Amygdala (tissue), 56 donors: ENCODE measurements around the gene ZNF280C.

Experiments
- DNase-seq, 56 donors: peaks; one replicate each; lab custom pipeline; 2025; lab: John Stamatoyannopoulos, UW

ZNF280C gene

GRCh38 chrX:130184168-130184567, 84.5 kb downstream of the ZNF280C start:
- no peak for DNase-seq

- DNase-seq, result peak in 1 of 56 donors; percentile 33
Observed at GRCh38 chrX:130179579-130180215, 89.0 kb downstream of the ZNF280C start.

GRCh38 chrX:130179170-130179569, 89.5 kb downstream of the ZNF280C start:
- DNase-seq, result peak in 12 of 56 donors; percentile 0 to 33 (median 6)

GRCh38 chrX:130176942-130177341, 91.8 kb downstream of the ZNF280C start:
- DNase-seq, result no peak

DNA sequence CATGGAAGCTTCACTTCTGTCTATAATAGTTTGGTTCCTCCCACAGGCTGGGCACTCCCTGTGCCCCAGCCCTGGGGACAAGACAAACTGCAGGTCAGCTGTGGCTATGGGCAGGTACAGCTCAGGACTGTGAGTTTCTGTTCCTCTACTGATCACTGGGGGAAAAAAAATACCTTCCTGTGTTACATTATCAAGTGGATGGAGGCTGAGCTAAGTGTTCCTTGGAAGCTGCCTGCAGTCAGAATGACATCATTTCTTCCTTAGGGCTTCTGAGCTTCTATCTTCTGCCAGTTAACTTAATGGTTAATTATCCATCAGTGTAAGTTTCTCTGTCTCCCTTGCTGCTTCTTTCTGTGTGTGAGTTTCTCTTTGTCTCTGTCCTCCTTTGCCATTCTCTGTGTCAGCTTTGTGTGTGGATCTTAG, 92.3 kb downstream of the ZNF280C start:
- no peak for DNase-seq

DNA sequence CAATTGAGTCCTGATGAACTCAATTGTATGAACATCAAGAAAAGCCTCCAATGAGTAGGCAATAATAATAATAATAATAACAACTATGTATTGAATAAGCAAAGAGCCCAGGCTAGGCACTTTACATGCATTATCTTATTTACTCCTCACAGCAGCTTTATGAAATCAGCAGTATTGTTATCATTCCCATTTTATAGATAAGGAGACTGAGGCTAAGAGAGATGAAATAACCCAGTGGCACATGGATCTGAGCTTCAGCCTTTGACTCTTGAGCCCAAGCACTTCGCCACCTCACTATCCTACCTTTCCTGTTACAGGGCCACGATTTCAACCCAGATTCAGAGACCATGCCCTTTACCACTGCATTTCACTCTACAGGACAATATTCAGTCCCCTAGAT, 93.8 kb downstream of the ZNF280C start:
- DNase-seq, result no peak

DNA sequence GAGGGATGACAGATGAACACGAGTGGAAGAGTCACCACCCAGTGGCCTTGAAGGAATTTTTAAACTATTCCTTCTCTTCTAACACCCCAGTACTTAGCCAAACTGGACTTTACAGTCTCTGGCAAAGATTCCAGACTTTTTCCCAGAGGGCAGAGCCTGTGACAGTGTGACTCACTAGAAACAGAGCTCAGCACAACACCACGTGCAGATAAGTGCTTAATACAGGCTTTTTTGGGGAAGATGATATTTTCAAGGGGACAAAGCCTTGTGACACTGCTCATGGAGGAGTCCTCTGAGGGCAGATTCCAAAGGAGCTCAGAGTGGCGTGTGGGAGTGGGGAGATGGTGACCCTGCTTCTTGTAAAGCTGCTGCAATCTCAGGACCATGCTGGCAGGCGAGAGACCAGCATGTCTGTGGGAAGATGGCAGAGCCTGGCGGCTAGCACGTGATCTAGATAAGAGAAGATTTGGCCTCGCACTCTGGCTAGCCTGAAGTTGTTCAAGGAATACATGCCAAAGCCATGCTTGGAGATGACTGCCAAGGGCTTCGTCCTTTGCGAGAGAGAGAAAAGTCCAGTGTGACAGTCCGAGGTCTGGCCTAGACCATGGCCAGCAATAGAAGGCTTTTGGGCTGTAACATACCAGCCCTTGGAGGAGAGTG, 94.5 kb downstream of the ZNF280C start:
- DNase-seq, result peak in 7 of 56 donors; percentile 0 to 27 (median 5)

DNA sequence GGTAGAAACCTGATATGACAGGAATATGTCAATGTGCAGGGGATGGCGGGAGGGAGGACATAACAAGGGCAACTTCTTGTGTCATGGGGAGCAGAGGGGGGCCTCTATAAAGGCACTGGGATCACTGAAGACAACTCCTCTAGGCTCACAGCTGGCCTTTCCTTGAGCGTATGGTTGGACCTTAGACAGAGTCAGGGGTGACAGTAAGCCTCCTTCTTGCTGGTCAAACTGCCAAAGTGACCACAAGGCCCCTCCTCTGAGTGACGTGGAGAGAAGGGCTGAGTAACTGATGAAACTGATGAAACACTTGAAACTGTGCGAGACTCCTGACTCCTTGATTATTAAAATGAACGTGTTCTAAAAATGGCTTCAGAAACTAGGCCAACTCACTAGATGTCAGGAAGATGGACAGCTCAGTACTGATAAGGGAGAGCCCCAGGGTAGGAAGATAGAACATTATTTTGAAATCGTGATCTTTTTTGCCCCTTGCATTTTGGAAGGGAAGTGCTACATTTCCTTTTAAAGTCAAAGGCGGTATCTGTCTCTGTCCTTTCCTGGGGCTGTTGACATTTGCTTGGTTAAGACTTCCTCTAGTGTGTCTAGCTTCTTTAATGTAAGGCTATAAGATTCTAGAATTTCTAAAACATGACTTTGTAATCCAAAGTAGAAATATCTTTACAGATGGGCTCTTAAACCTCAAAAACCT, 95.4 kb downstream of the ZNF280C start:
- DNase-seq, result peak in 35 of 56 donors; percentile 0 to 37 (median 10)

- DNase-seq, result peak in 4 of 56 donors; percentile 1 to 20 (median 4)
Observed at GRCh38 chrX:130172127-130172845, 96.4 kb downstream of the ZNF280C start.

- peak in 54 of 56 donors; percentile 3 to 87 (median 52) for DNase-seq
Observed at GRCh38 chrX:130171446-130172126, 97.1 kb downstream of the ZNF280C start, which contains the start of gene RAB33A. Gene RAB33A (plus strand): TSS chrX:130171962. CDS start chrX:130172063, 101 bp downstream.

DNA sequence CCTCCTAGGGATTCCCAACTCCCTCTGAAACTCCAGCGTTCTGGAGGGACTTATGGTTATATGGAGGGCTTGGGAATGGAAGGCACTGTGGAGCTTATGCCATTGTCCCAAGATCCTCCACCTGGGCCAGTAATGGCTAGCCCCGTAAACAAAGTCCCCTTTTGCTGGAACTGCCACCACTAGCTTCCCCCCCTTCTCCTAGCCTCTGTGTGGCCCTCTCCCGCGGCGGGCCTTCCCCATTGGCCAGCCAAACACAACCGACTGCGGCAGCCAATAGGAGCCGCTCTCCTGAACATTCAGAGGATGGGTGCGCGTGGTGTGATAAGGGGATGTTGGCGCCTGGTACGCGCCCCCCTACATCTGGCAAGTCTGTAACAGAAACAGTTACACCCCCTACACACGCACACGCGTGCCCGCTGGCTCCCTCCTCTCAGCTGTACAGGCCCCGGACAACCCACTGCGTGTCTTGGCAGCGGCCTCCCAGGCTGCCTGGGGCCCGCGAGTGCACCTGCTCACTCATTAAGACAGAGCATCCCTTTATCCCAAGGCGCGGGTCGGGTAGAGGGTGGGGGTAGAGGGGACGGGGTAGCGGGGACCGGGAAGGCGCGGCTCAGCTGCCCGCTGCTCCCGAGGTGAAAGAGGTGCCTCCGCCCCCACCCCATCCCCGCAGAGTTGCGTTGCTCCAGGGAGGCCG, 97.8 kb downstream of the ZNF280C start:
- DNase-seq, result peak in 55 of 56 donors; percentile 19 to 93 (median 79)

GRCh38 chrX:130167040-130167439, 101.7 kb downstream of the ZNF280C start:
- DNase-seq, result no peak

DNA sequence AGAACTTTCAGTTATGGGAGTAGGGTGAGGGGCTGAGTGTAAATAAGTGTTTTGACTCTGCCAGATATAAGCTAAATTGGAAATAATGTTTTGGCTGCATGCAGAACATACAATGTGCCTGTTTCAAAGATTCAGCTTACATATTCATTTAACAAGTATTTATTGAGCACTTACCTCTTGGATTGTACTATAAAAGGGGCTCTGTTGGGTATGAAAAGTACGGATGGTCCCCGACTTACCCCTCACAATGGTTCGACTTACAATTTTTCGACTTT, 102.3 kb downstream of the ZNF280C start:
- no peak for DNase-seq

DNA sequence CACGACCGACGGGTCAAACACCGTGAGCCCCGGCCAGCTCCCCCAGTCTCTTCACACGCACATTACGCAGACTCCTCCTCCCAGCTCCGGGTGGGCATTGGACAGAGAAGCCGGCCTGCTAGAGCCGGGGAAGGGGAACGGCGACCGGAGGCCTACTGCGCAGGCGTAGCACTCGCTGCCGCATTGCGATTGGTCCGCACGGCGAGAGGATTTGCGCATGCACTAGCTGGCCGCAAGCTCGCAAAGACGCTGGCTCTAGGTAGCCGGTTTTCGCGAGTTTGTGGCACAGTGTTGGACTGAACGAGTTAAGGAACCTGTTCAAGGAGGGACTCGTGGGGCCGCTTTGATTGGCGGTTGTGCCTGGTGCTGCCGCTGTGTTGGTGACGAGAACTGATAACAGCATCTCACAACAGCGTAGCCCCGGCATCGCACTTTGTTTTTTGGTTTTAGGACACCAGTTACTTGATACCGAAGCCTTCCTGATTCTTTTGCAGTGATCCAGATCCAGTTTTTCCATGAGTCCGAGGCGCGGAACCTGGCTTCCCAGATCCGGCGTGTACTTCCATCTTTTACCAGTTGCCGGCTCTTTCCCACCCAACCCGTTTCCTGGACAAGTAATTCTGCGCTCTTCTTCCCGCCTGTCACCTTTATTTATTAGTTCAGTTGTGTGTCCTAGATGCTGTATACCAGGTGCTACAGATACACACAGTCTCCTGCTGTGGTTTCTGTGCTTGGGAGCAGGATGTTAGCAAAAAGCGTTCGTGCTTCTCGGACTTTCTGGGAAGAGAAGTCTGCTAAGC, 102.8 kb downstream of the ZNF280C start, which contains the start of gene AIFM1:
AIFM1 (minus strand) TSS at position 139 of the 800 bp plus-strand sequence. CDS start 185 bp downstream, outside the sequence.
- DNase-seq, result peak; percentile 39 to 94 (median 79)

DNA sequence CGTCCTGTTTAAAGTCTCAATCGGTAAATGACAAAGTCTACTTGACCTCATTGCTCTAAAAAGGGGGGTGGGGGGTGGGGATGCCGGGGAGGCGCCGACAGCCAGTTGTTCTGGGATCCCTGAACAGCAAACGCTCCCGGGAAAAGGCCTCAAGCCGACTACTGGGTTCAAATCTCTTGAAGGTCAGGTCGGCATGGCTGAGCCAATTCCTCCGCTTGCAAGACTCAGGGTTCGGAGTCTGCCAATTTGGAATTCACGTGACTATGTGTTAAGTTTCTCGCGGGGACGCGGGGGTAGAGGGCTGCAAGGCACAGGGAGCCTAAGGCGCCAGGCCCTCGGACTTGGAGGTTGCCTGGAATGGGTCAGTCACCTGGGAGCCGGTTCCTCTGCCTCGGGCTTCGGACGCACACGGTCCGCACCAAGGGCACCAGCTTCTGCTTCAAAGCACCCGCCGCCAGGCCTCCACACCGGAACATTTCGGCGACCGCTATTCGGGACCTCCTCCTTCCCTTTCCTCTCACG, 103.5 kb downstream of the ZNF280C start:
- peak in 9 of 56 donors; percentile 7 to 58 (median 24) for DNase-seq

- no peak for DNase-seq
Observed at GRCh38 chrX:130163398-130163797, 105.3 kb downstream of the ZNF280C start.

DNA sequence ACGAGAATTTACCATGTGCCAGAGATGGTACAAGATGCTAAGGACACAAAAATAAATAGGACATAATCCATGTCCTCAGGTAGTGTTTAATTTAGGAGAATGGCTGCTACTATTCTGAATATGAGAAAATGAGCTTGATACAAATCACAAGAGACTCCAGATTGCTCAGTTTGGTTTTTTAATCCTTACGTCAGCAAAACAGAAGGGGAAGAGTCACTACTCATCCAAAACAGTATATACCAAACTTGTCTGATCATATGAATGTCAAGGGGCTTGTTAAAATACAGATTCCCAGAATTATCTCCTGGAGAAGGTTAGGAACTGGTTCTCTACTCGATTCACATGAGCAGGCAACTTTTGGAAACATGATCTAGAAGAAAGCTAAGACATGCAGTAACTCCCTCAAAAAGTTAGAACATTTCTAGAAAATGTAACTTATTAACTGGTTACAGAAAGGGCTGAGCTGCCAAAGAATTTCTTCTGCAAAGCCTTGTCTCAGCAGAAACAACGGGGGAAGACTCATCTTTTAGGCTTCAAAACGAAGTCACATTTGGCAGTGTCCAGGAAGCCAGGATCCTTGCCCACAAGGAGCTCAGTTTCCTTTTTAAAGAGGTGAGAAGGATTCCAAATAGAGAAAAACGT, 106.5 kb downstream of the ZNF280C start:
- no peak for DNase-seq

- DNase-seq, result no peak
Observed at GRCh38 chrX:130159776-130160175, 108.9 kb downstream of the ZNF280C start.
